Left ventricle myocardium inferior (tissue), 1 donor: ENCODE results near the gene VAPB. TPM values are rescaled to one million over a fixed set of nuclear protein-coding genes. Genes with fewer than 3 reads are reported as not detected.

Source experiments
- DNase-seq: peaks from one replicate; pipeline ENCODE4 v3.0.0-alpha.2; 2020
- H3K27ac ChIP-seq: fragments of 200-600 bp; replicated peaks from 2 replicates; pipeline ENCODE4 v1.8.0; 2021
- H3K27me3 ChIP-seq: fragments of 200-600 bp; 2 replicates; pipeline ENCODE4 v1.8.0; 2021; ENCODE audit warnings: low read depth
- H3K36me3 ChIP-seq: fragments of 200-600 bp; 2 replicates; pipeline ENCODE4 v1.8.0; 2021
- H3K4me1 ChIP-seq: fragments of 200-600 bp; 2 replicates; pipeline ENCODE4 v1.8.0; 2021
- H3K4me3 ChIP-seq: fragments of 200-600 bp; 2 replicates; pipeline ENCODE4 v1.8.0; 2021; ENCODE audit warnings: mild to moderate bottlenecking, moderate library complexity
- H3K9me3 ChIP-seq: fragments of 200-600 bp; replicated peaks from 2 replicates; pipeline ENCODE4 v1.8.0; 2021
- intact Hi-C: fragments of 100-400 bp; cut with micrococcal nuclease; formaldehyde crosslinking; loops from one replicate; pipeline ENCODE4 v1.11.0; 2022
- total RNA-seq: library from RNA; stranded (reverse); fragmentation: NEBNext Ultra II Directional; extraction: Animal tissue kit (Norgen Biotek cat#: 25700); gene quantifications from one replicate; pipeline ENCODE4 v1.2.1, GENCODE V29; 2021
- TF ChIP-seq, protein P1 (sequence below): fragments of 200-600 bp; IDR thresholded peaks from 2 replicates; pipeline ENCODE4 v1.8.0; 2021; ENCODE audit warnings: antibody characterized with exemption, mild to moderate bottlenecking, borderline replicate concordance
- donor health status: DM: no; HTN: yes; CAD: no; lungs with severe emphysema.

Gene VAPB
- total RNA-seq, 1 donor from 2014 or later: 72.6 TPM

- no peak overlapping the region for H3K4me3 ChIP-seq
- no peak for DNase-seq
- peaks cover 94% of the 10 kb centered on the region for H3K4me1 ChIP-seq
- intact Hi-C loops: no loop called here
- no peak overlapping the region for H3K27ac ChIP-seq
- H3K9me3 ChIP-seq: no peaks in the 10 kb centered on the region
- H3K27me3 ChIP-seq: no peaks in the 10 kb centered on the region
- H3K36me3 ChIP-seq: no peaks in the 10 kb centered on the region
- TF ChIP-seq, protein P1, sequence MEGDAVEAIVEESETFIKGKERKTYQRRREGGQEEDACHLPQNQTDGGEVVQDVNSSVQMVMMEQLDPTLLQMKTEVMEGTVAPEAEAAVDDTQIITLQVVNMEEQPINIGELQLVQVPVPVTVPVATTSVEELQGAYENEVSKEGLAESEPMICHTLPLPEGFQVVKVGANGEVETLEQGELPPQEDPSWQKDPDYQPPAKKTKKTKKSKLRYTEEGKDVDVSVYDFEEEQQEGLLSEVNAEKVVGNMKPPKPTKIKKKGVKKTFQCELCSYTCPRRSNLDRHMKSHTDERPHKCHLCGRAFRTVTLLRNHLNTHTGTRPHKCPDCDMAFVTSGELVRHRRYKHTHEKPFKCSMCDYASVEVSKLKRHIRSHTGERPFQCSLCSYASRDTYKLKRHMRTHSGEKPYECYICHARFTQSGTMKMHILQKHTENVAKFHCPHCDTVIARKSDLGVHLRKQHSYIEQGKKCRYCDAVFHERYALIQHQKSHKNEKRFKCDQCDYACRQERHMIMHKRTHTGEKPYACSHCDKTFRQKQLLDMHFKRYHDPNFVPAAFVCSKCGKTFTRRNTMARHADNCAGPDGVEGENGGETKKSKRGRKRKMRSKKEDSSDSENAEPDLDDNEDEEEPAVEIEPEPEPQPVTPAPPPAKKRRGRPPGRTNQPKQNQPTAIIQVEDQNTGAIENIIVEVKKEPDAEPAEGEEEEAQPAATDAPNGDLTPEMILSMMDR: no peak
These were observed 13.3 kb downstream of the VAPB start for GRCh38 chr20:58402305-58402704.

GRCh38 chr20:58402827-58403226 is 13.8 kb downstream of the VAPB start:
- intact Hi-C loops: no loop called here
- TF ChIP-seq, protein P1: no peak
- Histone ChIP-seq H3K4me1 (peaks cover 94% of the 10 kb centered on the region), H3K36me3 (no peaks in the 10 kb centered on the region), H3K4me3 (no peak overlapping the region), H3K27me3 (no peaks in the 10 kb centered on the region), H3K27ac (no peak overlapping the region), H3K9me3 (no peaks in the 10 kb centered on the region)
- no peak for DNase-seq

DNA sequence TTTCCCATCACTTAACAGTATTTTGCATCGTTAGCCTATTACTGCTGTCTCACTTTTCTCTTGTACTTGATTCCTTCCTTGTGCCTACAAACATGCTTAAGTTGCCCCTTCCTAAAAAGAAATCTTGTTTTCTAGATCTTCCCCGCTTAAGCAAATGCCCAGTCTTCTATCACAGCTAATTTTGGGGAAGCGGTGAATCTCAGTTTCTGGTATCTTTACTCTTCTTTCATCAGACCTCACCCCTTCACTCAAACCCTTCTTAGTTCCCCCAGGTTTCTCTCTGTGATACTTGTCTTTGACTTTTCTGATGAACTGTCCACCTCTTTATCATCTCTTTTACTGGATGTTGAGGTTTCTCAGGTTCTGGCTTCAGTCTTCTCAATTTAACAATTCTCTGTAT is 14.2 kb downstream of the VAPB start:
- no peaks in the 10 kb centered on the region for H3K27me3 ChIP-seq
- no peaks in the 10 kb centered on the region for H3K9me3 ChIP-seq
- TF ChIP-seq, protein P1: no peak
- H3K36me3 ChIP-seq: no peaks in the 10 kb centered on the region
- H3K4me1 ChIP-seq: peaks cover 94% of the 10 kb centered on the region
- DNase-seq: no peak
- H3K27ac ChIP-seq: no peak overlapping the region
- intact Hi-C loops: no loop called here
- H3K4me3 ChIP-seq: no peak overlapping the region

GRCh38 chr20:58405504-58406291 is 16.7 kb downstream of the VAPB start:
- Histone ChIP-seq H3K9me3 (no peaks in the 10 kb centered on the region), H3K4me1 (peaks cover 96% of the 10 kb centered on the region), H3K27ac (peak overlapping the region; percentile 48), H3K27me3 (no peaks in the 10 kb centered on the region), H3K4me3 (no peak overlapping the region), H3K36me3 (no peaks in the 10 kb centered on the region)
- intact Hi-C loops: no loop called here
- TF ChIP-seq, protein P1: no peak
- no peak for DNase-seq

DNA sequence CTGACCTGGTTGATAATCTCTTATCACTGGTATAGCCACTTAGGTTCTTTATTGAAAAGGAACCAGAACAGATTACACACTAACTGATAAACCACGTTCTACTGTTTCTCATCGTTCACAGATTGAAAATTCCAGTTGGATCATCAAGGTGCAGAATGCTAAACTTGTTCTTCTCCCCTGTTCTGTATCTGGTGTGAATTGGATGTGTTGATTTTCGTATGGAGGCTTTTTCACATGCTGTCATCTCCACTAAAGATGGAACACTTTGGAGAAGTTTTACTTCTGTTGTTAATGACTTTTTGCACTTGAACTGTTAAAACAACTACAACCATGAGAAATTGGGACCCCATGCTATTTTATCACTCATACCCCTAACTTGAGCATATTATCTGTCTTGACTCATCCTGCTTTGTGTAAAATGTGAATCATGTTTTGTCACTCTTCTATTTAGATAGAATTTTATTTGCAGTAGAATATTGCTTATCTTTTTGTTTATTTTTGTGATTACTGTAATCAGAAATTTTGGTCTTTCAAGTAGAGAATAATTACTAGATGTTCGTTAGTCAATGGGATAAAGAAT is 17.5 kb downstream of the VAPB start:
- TF ChIP-seq, protein P1: no peak
- no peaks in the 10 kb centered on the region for H3K27me3 ChIP-seq
- peaks cover 89% of the 10 kb centered on the region for H3K4me1 ChIP-seq
- intact Hi-C loops: no loop called here
- H3K9me3 ChIP-seq: no peaks in the 10 kb centered on the region
- DNase-seq: no peak
- H3K36me3 ChIP-seq: no peaks in the 10 kb centered on the region
- H3K4me3 ChIP-seq: no peak overlapping the region
- peak overlapping the region; percentile 48 for H3K27ac ChIP-seq
